NCI-H510A treated with DMSO at 0.1 percent for 48 hours (cell line): ENCODE data around the gene TMEM200B.
"Not testable (repeated sequence)": the region's sequence is repeated elsewhere in the genome, so short reads cannot be mapped to it uniquely, and the experiment has no call there.

Experiments used
- DNase-seq: peaks from one replicate; lab custom pipeline; 2025; lab: John Stamatoyannopoulos, UW

TMEM200B gene

GRCh38 chr1:29108041-29108440 lies 15.7 kb downstream of the TMEM200B start:
- DNase-seq = not testable (repeated sequence)

GRCh38 chr1:29105822-29106221 lies 17.9 kb downstream of the TMEM200B start:
- DNase-seq = no peak

DNA sequence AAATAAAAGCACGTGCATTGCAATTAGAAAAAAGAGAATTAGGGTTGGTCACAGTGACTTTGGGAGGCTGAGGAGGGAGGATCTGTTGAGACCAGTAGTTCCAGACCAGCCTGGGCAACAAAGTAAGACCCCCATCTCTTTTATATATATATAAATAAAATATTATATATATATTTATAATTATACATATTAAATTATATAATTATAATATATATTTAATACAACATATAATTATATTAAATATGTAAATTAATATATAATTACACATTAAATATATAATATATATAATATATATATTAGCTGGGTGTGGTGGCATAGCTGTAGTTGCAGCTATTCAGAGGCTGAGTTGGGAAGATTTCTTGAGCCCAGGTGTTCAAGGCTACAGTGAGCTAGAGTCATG lies 23.2 kb downstream of the TMEM200B start:
- DNase-seq = no peak

DNA sequence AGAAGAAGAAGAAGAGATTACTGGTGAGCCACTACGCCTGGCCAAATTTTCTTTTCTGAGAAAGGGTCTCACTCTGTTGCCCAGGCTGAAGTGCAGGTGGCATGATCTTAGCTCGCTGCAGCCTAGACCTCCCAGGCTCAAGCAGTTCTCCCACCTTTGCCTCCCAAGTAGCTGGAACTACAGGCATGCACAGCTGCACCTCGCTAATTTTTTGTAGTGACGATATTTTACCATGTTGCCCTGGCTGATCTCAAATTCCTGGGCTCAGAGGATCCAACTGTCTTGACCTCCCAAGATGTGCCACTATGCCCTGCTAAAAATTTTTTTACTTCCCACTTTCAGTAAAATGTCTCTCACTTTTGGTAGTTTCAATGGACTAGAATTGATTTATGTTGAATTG lies 24.4 kb downstream of the TMEM200B start:
- no peak for DNase-seq

GRCh38 chr1:29096231-29096886 lies 27.3 kb downstream of the TMEM200B start:
- no peak for DNase-seq

DNA sequence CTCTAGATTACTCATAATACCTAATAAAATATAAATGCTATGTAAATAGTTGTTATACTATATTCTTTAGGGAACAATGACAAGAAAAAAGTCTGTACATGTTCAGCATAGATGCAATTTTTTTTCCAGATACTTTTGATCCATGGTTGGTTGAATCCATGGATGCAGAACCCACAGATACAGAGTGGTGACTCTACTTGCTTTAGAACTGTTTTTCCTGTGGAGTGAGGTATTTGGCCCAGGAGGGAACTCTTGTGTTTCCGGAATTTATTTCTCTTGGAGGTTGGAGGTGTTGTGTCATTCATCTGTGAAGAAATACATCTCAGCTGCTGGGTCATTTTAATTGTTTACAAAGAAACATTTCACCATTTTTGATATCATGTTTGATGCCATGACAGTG lies 28.7 kb downstream of the TMEM200B start:
- DNase-seq = no peak

DNA sequence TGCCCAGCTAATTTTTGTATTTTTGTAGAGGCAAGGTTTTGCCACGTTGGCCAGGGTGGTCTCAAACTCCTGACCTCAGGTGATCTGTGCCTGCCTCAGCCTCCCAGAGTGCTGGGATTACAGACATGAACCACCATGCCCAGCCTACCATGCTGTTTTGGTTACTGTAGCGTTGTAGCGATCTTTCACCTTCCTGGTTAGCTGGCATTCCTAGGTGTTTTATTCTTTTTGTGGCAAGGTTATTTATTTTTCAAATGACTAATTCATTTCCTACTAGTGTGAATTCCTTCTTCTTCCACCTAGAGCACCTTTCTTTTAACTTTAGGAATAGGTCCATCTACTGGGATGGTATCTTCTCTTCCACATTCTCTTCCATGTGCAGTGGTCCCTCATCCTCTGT lies 29.3 kb downstream of the TMEM200B start:
- no peak for DNase-seq

DNA sequence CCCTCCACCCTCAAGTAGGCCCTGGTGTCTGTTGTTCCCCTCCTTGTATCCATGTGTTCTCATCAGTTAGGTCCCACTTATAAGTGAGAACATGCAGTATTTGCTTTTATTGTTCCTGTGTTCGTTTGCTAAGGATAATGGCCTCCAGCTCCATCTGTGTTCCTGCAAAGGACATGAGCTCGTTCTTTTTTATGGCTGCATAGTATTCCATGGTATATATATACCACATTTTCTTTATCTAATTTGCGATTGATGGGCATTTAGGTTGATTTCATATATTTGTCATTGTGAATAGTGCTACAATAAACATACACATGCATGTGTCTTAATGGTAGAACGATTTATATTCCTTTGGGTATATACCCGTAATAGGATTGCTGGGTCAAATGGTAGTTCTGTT lies 31.0 kb downstream of the TMEM200B start:
- DNase-seq = not testable (repeated sequence)

GRCh38 chr1:29090937-29091618 lies 32.6 kb downstream of the TMEM200B start:
- no peak for DNase-seq

DNA sequence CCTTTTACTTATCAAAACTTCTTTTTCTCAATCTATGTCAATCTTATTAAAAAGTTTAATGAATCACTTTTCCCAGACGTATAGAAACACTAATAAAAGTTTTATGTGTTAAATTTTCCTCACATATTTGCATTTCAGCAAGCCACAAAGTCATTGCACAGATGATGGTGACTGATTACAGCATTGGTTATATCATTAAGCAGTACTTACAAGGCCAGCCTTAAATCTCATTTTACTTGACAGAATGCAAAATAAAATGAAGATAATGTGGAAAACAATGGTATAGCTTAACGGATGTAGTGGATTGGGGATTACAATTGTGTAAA lies 39.5 kb downstream of the TMEM200B start:
- DNase-seq = no peak

DNA sequence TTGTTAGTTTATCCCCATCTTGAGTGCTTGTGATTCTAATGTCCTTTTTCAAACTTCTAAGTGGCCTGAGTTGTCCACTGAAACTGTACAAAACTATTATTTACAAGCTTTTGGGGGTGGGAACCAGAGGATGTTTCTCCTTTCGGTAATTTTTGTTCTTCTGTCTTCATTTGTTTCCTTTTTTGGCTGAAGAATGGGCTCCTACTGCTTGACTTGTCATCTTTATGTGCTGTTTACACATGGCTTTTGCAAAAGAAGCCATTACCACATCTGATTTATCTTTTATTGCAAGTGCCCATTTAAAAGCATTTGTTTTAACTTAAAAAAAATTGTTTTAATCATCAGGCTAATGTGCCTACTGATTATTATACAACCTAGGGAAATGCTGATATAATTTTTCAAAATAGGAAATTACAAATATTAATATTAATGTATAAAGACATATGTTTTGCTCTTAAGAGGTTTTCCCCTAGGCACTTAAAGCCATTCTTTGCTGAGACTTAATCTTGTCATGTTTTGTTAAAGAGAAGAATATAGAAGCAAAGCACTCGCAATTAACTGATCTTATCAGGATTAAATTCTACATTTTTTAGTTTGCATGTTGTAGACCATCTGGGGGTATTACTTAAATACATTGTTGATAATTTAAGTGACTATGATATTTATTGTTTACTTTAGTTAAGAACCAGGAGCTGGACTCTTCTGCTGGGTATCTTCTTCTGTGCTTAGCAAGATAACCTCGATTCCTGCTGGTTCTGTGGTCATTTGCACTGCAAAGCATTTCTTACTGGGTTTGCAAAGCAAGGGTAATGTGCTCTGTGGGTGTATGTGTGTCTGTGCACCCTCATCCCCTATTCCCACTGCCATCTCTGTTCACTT lies 40.1 kb downstream of the TMEM200B start:
- DNase-seq = no peak

DNA sequence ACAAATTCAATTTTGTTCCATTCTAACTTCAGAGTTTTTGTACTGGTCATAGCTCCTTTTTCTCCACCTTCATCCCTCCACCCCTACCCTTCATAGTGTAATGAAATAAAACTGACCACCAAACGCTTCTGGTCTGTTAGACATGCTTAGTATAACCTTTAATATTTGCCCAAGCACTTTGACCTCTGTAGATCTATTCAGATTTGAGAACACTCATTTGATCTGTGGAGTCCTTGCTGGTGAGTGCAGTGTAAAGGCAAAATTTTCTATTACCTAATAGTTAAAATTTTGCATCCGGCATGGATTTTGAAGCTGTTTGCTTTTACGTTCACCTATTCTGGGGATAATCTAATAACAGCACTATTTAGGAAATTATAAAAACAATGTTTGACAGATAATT lies 41.2 kb downstream of the TMEM200B start:
- DNase-seq = no peak

GRCh38 chr1:29081201-29081600 lies 42.5 kb downstream of the TMEM200B start:
- DNase-seq = no peak

DNA sequence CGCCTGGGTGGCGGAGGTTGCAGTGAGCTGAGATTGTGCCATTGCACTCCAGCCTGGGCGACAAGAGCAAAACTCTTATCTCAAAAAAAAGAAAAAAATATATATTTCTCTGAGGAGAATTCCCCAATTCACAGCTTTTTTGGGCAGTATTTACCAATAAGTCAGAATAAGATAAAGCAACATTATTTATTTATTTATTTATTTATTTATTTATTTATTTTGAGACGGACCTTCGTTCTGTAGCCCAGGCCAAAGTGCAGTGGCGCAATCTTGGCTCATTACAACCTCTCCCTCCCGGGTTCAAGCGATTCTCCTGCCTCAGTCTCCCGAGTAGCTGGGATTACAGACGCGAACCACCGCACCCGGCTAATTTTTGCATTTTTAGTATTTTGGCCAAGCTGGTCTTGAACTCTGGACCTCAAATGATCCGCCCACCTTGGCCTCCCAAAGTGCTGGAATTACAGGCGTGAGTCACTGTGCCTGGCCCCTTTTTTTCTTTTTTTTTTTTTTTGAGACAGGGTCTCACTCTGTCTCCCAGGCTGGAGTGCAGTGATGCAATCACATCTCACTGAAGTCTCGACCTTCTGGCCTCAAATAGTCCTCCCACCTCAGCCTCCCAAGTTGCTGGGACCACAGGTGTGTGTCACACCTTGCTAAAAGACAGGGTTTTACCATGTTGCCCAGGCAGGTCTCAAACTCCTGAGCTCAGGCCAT lies 43.6 kb downstream of the TMEM200B start:
- not testable (repeated sequence) for DNase-seq

DNA sequence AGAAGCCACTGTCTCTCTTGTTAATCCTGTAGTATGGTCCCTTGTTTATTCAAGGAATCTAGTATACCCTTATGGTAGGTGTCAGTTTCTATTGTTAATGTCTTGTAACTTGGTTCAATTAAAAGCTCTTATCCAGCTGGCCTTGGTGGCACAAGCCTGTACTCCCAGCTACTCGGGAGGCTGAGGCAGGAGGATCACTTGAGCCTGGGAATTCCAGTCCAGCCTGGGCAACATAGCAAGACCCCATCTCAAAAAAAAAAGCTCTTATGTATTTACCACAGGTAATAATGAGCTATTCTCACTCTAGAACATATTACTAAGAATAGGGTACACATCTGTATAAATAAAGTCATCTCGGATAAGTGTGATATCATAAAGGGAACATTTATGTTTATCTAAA lies 46.5 kb downstream of the TMEM200B start:
- no peak for DNase-seq
